Loucy (cell line): ENCODE results near the gene PIGN.

Experiments used
- H2AFZ ChIP-seq: fragments of 200-600 bp; sonication (generic); 2 replicates; pipeline ENCODE4 v1.6.0; 2016; ENCODE audit warnings: antibody characterized with exemption, mild to moderate bottlenecking, low read length, moderate library complexity
- H3F3A ChIP-seq: fragments of 200-600 bp; 2 replicates; pipeline ENCODE4 v1.6.0; 2016; ENCODE audit warnings: antibody characterized with exemption, low read depth, mild to moderate bottlenecking
- H3K27me3 ChIP-seq: fragments of 200-600 bp; sonication (generic); 2 replicates; pipeline ENCODE4 v1.6.1; 2014; ENCODE audit warnings: low read length, mild to moderate bottlenecking; ENCODE audit not compliant: insufficient read depth, poor library complexity, severe bottlenecking
- H3K36me3 ChIP-seq: fragments of 200-600 bp; sonication (generic); 2 replicates; pipeline ENCODE4 v1.6.1; 2016; ENCODE audit warnings: low read length; ENCODE audit not compliant: insufficient read depth
- H3K4me1 ChIP-seq: fragments of 200-600 bp; sonication (generic); 2 replicates; pipeline ENCODE4 v1.5.1; 2014; ENCODE audit warnings: low read length, mild to moderate bottlenecking; ENCODE audit not compliant: insufficient read depth, poor library complexity, severe bottlenecking
- H3K4me2 ChIP-seq: fragments of 200-600 bp; sonication (generic); 2 replicates; pipeline ENCODE4 v1.6.0; 2014; ENCODE audit warnings: antibody characterized with exemption, low read length, low read depth, mild to moderate bottlenecking; ENCODE audit not compliant: poor library complexity, severe bottlenecking
- H3K4me3 ChIP-seq: fragments of 200-600 bp; sonication (generic); 2 replicates; pipeline ENCODE4 v1.5.1; 2014; ENCODE audit warnings: low read length, mild to moderate bottlenecking, mixed read lengths; ENCODE audit not compliant: poor library complexity, severe bottlenecking
- H3K79me2 ChIP-seq: fragments of 200-600 bp; sonication (generic); 2 replicates; pipeline ENCODE4 v1.6.1; 2014; ENCODE audit warnings: low read length; ENCODE audit not compliant: insufficient read depth
- H3K9ac ChIP-seq: fragments of 200-600 bp; sonication (generic); 2 replicates; pipeline ENCODE4 v1.6.0; 2014; ENCODE audit warnings: mild to moderate bottlenecking, low read depth, low read length, moderate library complexity; ENCODE audit not compliant: poor library complexity, severe bottlenecking
- H3K9me2 ChIP-seq: fragments of 200-600 bp; sonication (generic); replicated peaks from 2 replicates; pipeline ENCODE4 v1.6.1; 2016; ENCODE audit warnings: low read depth, low read length, mixed read lengths
- H3K9me3 ChIP-seq: fragments of 200-600 bp; sonication (generic); 2 replicates; pipeline ENCODE4 v1.6.1; 2014; ENCODE audit warnings: mild to moderate bottlenecking, antibody characterized with exemption, low read length, low read depth; ENCODE audit not compliant: insufficient read depth
- H4K20me1 ChIP-seq: fragments of 200-600 bp; sonication (generic); 2 replicates; pipeline ENCODE4 v1.6.0; 2014; ENCODE audit warnings: antibody characterized with exemption, low read length, mild to moderate bottlenecking; ENCODE audit not compliant: insufficient read depth, poor library complexity, severe bottlenecking
- CTCF ChIP-seq: fragments of 200-600 bp; sonication (generic); conservative IDR thresholded peaks from 2 replicates; pipeline ENCODE4 v1.5.1; 2014; ENCODE audit warnings: mild to moderate bottlenecking, antibody characterized with exemption, low read length
- EZH2phosphoT487 ChIP-seq: fragments of 200-600 bp; IDR thresholded peaks from 2 replicates; pipeline ENCODE4 v1.6.1; 2018; ENCODE audit warnings: antibody characterized with exemption, mild to moderate bottlenecking, moderate library complexity, borderline replicate concordance

The PIGN gene

GRCh38 chr18:61992923-61993322 lies 193.9 kb downstream of the PIGN start:
- no peaks in the 10 kb centered on the region for H3F3A ChIP-seq
- H3K4me1 ChIP-seq: no peaks in the 10 kb centered on the region
- no peaks in the 10 kb centered on the region for H3K79me2 ChIP-seq
- H3K4me2 ChIP-seq: no peak overlapping the region
- 0 out of 2 replicates have a peak overlapping the region, but pooled peaks have one; percentile 19 for H2AFZ ChIP-seq
- H3K9me3 ChIP-seq: no peaks in the 10 kb centered on the region
- H3K9ac ChIP-seq: no peak overlapping the region
- no peak overlapping the region for H3K4me3 ChIP-seq
- H3K27me3 ChIP-seq: no peaks in the 10 kb centered on the region
- TF ChIP-seq EZH2phosphoT487 (no peak), CTCF (no peak)
- no peaks in the 10 kb centered on the region for H3K36me3 ChIP-seq
- no peaks in the 10 kb centered on the region for H3K9me2 ChIP-seq
- H4K20me1 ChIP-seq: no peaks in the 10 kb centered on the region

GRCh38 chr18:61992285-61992684 lies 194.6 kb downstream of the PIGN start:
- H3K9ac ChIP-seq: no peak overlapping the region

GRCh38 chr18:61991836-61992235 lies 195.0 kb downstream of the PIGN start:
- no peaks in the 10 kb centered on the region for H3K4me1 ChIP-seq
- no peak overlapping the region for H3K4me3 ChIP-seq
- no peak for TF ChIP-seq CTCF
- H4K20me1 ChIP-seq: no peaks in the 10 kb centered on the region
- H3K27me3 ChIP-seq: no peaks in the 10 kb centered on the region
- no peaks in the 10 kb centered on the region for H3K36me3 ChIP-seq
- H3K9me2 ChIP-seq: no peaks in the 10 kb centered on the region
- H3F3A ChIP-seq: no peaks in the 10 kb centered on the region
- no peak overlapping the region for H3K4me2 ChIP-seq
- H3K79me2 ChIP-seq: no peaks in the 10 kb centered on the region
- H3K9ac ChIP-seq: no peak overlapping the region
- no peaks in the 10 kb centered on the region for H3K9me3 ChIP-seq
- no peak overlapping the region; the same call in 1 of the 2 replicates for H2AFZ ChIP-seq

More at GRCh38 chr18:61992285-61992684, 194.6 kb downstream of the PIGN start:
- Histone ChIP-seq H3K4me3 (no peak overlapping the region), H3F3A (no peaks in the 10 kb centered on the region), H3K27me3 (no peaks in the 10 kb centered on the region), H2AFZ (no peak overlapping the region; the same call in 1 of the 2 replicates), H3K9me3 (no peaks in the 10 kb centered on the region), H3K36me3 (no peaks in the 10 kb centered on the region), H3K79me2 (no peaks in the 10 kb centered on the region), H4K20me1 (no peaks in the 10 kb centered on the region), H3K4me2 (no peak overlapping the region), H3K9me2 (no peaks in the 10 kb centered on the region), H3K4me1 (no peaks in the 10 kb centered on the region)
- TF ChIP-seq CTCF (no peak), EZH2phosphoT487 (no peak)
